C4-2B (cell line): ENCODE measurements around the gene ACTR3.
A peak's percentile ranks its signal among the peaks of the same experiment; 100 is the strongest.

Experiments
- H3K27ac ChIP-seq: fragments of 450-650 bp; 2 replicates; pipeline ENCODE4 v1.5.1; 2017
- CTCF ChIP-seq: fragments of 450-650 bp; conservative IDR thresholded peaks from 2 replicates; pipeline ENCODE4 v1.5.1; 2017; ENCODE audit warnings: mild to moderate bottlenecking
- ZFX ChIP-seq: fragments of 450-650 bp; IDR thresholded peaks from 2 replicates; pipeline ENCODE4 v1.6.1; 2017

The ACTR3 gene

DNA sequence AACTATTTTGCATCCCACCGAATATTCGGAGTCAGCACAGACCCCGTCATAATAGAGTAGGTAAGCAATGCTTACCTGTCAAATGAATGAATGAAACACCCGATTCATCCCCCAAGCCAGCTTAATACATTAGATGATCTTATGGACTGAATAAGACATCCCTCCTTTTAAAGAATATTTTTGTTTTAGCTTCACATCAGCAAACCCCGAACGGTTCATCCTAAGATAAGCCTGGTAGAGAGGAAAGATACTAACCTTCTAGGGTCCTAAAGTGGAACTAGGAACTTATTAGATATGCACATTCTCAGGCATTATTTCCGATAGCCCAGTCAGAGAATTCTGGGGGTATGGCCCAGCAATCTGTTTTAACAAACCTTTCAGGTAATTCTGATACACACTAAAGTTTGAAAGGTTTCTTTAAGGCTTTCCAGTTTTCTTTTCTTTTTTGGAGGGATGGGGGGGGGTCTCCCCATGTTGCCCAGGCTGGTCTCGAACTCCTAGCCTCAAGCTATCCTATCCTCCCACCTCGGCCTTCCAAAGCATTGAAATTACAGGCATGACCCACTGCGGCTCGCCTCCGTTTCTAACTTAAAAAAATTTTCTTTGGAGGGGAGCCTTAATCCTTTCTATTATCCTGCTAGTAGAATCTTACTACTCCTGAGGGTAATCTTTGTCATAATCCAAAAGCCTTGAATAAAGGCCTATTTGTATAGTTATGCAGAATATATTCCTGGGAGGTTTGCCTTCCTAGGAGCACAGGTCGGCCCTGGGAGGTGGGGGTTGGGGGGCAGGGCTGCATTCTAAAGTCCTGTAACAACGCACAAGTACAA is 1.0 kb upstream of the ACTR3 start:
- TF ChIP-seq CTCF (no peak), ZFX (no peak)
- H3K27ac ChIP-seq = peak overlapping the region; percentile 95

DNA sequence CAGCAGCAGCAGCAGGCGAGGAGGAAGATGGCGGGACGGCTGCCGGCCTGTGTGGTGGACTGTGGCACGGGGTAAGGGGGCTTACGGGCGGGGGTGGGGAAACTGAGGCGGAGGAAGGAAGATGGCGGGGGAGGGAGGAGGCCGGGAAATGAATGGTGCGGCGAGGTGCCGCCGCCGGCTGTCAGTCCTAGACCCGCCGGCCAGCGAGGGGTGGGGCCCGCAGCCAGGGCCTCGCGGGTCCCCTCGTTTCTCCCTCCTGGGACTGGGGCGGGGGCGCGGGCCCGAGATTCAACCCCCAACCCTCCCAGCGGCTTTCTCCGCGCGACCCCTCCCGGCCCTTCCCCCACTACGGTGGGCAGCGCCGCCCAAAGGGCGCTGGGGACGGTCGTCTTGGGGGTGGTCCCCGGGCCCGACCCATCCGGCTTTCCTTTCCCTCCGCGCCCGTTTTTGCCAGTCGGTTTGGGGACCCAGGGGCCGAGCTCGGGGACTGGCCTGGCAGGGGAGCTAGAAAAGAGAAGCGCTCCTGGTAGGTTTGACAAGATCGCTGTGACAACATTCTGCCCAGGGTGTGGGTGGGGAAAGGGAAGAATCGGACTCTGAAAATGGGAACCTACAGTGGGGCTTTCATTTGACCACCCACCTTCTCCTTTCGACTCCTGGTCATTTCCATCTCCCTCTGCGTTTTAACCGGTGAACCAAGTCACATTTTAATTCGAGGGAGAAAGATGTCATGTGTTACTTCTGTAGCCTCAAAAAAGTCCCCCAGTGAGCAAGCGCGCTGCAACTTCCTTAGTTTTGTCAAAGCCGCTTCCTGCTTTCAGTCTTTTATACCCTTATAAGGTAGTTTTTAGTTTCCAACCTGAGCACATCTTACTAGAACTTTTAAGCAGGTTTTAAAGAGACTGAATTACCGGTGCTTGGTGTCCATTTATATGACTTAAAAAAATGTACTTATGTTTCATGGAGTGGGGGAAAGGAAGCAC is 655 bp downstream of the ACTR3 start:
- peak overlapping the region; percentile 95 for H3K27ac ChIP-seq
- TF ChIP-seq CTCF (no peak), ZFX (0 out of 2 replicates have a peak, but pooled peaks have one; percentile 43)

DNA sequence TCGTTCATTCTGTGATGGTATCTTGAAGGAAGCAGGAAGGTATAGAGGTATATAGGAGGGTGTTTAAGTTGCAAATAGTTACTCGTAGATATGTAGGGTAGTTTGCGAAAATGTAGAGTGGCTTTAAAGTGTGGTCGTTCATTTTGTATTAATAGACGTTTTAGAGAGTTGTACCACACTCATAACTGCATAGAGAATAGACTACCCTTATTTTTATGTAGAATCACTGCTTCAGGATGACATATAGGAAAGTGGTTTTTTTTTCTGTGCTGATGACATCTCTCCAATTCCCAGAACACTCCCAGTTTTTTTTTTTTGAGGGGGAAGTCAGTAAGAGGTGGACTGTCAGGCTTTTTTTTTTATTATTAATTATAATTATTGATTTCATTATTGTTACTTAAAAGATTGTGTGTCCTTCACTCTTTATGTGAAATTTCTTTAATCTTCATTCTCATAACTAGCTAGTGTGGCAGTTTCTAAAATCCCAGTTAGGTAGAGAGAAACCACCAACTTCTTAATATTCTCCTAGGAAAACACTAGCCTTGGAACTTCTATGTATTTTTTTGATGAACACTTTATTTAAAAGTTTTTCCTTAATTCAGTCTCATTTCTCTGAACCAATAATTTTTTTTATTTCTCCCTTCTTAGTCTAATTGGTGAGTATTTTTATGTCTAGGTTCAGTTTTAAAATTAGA is 1.5 kb downstream of the ACTR3 start:
- TF ChIP-seq ZFX = no peak
- TF ChIP-seq CTCF = no peak
- no peak overlapping the region for H3K27ac ChIP-seq

- TF ChIP-seq ZFX (no peak), CTCF (no peak)
- no peak overlapping the region for H3K27ac ChIP-seq
Observed at GRCh38 chr2:113892004-113892710, 2.3 kb downstream of the ACTR3 start.

DNA sequence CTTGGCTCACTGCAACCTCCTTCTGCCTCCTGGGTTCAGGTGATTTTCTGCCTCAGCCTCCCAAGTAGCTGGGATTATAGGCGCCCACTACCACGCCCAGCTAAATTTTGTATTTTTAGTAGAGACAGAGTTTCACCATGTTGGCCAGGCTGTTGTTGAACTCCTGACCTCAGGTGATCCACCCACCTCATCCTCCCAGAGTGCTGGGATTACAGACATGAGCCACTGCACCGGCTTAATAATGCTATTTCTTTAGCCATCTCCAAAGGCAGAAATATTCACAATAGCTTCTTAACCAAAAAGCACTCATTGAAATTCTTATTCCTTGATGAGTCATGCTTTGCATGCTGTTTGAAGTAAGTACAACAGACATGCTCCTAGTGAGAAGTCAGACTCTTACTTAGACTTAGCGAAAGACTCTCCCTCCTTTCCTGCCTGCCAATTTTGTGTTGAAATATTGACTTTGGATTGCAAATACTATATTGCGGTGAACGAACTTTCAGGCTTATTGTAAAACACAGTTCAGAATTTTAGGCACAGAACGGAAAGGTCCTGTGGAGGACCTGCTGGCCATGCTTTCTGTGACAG is 4.4 kb downstream of the ACTR3 start:
- TF ChIP-seq ZFX (no peak), CTCF (no peak)
- peak overlapping the region; percentile 75 for H3K27ac ChIP-seq

DNA sequence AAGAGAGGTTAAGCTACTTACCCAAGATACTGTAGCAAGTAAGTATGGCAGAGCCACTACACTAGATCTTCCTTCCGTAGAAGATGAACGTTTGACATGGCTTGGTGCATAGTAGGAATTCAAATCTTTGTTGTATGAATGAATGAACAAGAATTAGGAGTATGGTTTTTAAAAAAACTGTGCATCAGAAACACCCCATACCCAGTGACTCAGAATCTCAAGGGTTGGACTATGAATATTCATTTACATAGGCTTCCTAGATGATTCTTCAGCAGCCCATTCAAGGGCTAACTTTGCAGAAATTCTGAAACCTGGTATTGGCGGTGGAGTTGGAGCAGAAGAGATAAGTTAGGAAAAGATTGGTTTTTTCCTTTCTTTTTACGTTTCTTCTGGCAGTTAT is 5.4 kb downstream of the ACTR3 start:
- no peak overlapping the region for H3K27ac ChIP-seq
- TF ChIP-seq CTCF (no peak), ZFX (no peak)
